Stomach (tissue), 9 donors: ENCODE results near the gene HAUS8. TPM values are rescaled to one million over a fixed set of nuclear protein-coding genes. Genes with fewer than 3 reads are reported as not detected.
A peak's percentile ranks its signal among the peaks of the same experiment; 100 is the strongest.

Experiments used
- DNase-seq, 2 donors: peaks; one replicate each; pipeline versions ENCODE4 v3.0.0 to v3.0.0-alpha.2; 2013 to 2019
- H3K27ac ChIP-seq, 5 donors: fragments of 200-600 bp in 4 of 5; sonication (generic) in 4 of 5; one replicate each; pipeline ENCODE4 v1.5.1; 2013 to 2019; ENCODE audit warnings: mild to moderate bottlenecking in 1 of 5, moderate library complexity in 1 of 5
- H3K27me3 ChIP-seq, 3 donors: fragments of 200-600 bp; sonication (generic); one replicate each; pipeline ENCODE4 v1.5.1; 2017 to 2019; ENCODE audit warnings: mixed run types in 1 of 3
- H3K36me3 ChIP-seq, 4 donors: fragments of 200-600 bp; sonication (generic); 1 replicate in 3 of 4; 2 replicates in 1 of 4; pipeline ENCODE4 v1.5.1; 2016 to 2019
- H3K4me1 ChIP-seq, 4 donors: fragments of 200-600 bp; sonication (generic); one replicate each; pipeline ENCODE4 v1.5.1; 2016 to 2019
- H3K4me3 ChIP-seq, 4 donors: fragments of 200-600 bp; sonication (generic) in 3 of 4; one replicate each; pipeline ENCODE4 v1.5.1; 2016 to 2019; ENCODE audit warnings: mild to moderate bottlenecking in 1 of 4
- H3K9me3 ChIP-seq, 4 donors: fragments of 200-600 bp; sonication (generic); one replicate each; pipeline ENCODE4 v1.5.1; 2016 to 2019
- EP300 ChIP-seq: sonication (generic); formaldehyde crosslinking; IDR thresholded peaks from one replicate; pipeline ENCODE4 v1.6.1; 2017; ENCODE audit warnings: antibody characterized with exemption
- POLR2A ChIP-seq, 4 donors: fragments of 450-650 bp; IDR thresholded peaks; one replicate each; pipeline ENCODE4 v1.6.1; 2016; ENCODE audit warnings: antibody characterized with exemption in 4 of 4, control low read depth in 2 of 4, mild to moderate bottlenecking in 1 of 4, moderate library complexity in 1 of 4
- POLR2AphosphoS5 ChIP-seq, 3 donors: sonication (generic); formaldehyde crosslinking; IDR thresholded peaks; one replicate each; pipeline ENCODE4 v1.6.1; 2016; ENCODE audit warnings: antibody characterized with exemption in 3 of 3
- WGBS, 5 donors: extraction: QIAGEN DNeasy Blood & Tissue Kit in 3 of 5; methylation state at CpG; one replicate each; pipeline versions ENCODE4 v1.1.5 to v1.1.7; 2013 to 2018; 5-methylcytosine and 5-hydroxymethylcytosine counted together
- intact Hi-C: fragments of 100-400 bp; cut with DNase I; formaldehyde crosslinking; loops from one replicate; pipeline ENCODE4 v1.15.1; 2023; ENCODE audit warnings: low total_unique reads
- polyA plus RNA-seq, 3 donors: library from polyadenylated mRNA; stranded (reverse); fragments of 200-250 nt; gene quantifications; one replicate each; pipeline ENCODE4 v1.2.3, GENCODE V29; 2013
- total RNA-seq, 5 donors: library from RNA; depleted of rRNA; stranded (reverse); fragments of >200 nt; gene quantifications; one replicate each; pipeline versions ENCODE4 v1.1.0 to v1.2.3, GENCODE V29; 2014 to 2016
- TF ChIP-seq, protein P1 (sequence below), 7 experiments: fragments of 450-650 bp in 4 of 7; fragments of 200-600 bp in 3 of 7; sonication (generic) in 3 of 7; IDR thresholded peaks; one replicate each; pipeline ENCODE4 v1.5.1; 2016 to 2019; ENCODE audit warnings: antibody characterized with exemption in 7 of 7, control low read depth in 2 of 7, mild to moderate bottlenecking in 1 of 7
- donor health status: healthy with polysubstance abuse.
- donor health status: Bipolar disorder and iron deficiency.
- donor health status: healthy.

HAUS8 gene
- total and polyA plus RNA-seq, 8 donors, result 0.45 to 27.2 (median 9.0) TPM

DNA sequence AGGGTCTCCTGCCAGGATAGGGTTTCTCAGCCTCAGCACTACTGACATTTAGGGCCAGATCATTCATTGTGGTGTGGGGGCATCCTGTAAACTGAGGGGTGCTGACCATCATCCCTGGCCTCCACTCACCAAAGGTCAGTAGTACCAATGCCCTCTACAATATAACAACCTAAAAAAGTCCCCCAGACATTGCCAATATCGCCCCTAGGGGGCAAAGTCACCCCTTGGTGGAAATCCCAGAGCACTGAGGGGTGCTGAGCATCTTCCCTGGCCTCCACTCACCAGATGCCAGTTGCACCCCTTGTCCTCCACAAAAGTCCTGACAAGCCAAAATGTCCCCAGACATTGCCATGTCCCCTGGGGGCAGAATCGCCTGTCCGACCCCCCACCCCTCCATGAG is 70.3 kb downstream of the HAUS8 start:
- no peaks in the 10 kb centered on the region for H3K4me1 ChIP-seq
- H3K36me3 ChIP-seq, result no peaks in the 10 kb centered on the region
- no peak overlapping the region for H3K27ac ChIP-seq
- H3K9me3 ChIP-seq, result peaks cover 0 to 4% (median 0%) of the 10 kb centered on the region in 4 donors
- TF ChIP-seq POLR2A (IDR thresholded peaks at IDR 0.05), result no peak
- TF ChIP-seq, protein P1, sequence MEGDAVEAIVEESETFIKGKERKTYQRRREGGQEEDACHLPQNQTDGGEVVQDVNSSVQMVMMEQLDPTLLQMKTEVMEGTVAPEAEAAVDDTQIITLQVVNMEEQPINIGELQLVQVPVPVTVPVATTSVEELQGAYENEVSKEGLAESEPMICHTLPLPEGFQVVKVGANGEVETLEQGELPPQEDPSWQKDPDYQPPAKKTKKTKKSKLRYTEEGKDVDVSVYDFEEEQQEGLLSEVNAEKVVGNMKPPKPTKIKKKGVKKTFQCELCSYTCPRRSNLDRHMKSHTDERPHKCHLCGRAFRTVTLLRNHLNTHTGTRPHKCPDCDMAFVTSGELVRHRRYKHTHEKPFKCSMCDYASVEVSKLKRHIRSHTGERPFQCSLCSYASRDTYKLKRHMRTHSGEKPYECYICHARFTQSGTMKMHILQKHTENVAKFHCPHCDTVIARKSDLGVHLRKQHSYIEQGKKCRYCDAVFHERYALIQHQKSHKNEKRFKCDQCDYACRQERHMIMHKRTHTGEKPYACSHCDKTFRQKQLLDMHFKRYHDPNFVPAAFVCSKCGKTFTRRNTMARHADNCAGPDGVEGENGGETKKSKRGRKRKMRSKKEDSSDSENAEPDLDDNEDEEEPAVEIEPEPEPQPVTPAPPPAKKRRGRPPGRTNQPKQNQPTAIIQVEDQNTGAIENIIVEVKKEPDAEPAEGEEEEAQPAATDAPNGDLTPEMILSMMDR (IDR thresholded peaks at IDR 0.05), result no peak
- no peak for TF ChIP-seq POLR2AphosphoS5 (IDR thresholded peaks at IDR 0.05)
- TF ChIP-seq EP300, result no peak
- H3K4me3 ChIP-seq, result no peak overlapping the region
- peaks cover 0 to 16% (median 0%) of the 10 kb centered on the region in 3 donors for H3K27me3 ChIP-seq
- no peak for DNase-seq
- 56 to 77% (median 65%) methylated on average over 3 of the region's 3 CpGs for WGBS, 5 donors
- intact Hi-C loops, result no loop called here

DNA sequence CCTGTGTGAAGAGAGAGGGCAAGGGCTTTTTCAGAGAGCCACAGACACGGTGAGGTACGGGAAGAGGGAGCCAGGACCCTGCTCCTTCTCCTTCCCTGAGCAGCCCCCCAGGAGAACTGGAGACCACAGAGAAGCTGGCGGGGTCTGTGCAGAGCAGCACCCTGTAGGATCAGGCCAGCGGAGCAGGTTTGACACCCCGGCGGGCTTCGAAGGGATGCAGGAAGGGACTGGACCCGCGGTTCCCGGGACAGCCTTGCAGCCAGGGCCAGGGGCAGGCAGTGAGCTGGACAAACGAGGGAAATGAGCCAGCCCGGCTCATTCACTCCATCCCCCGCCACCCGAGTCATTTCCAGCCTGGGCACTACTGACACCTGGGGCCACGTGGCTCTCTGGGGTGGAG is 70.9 kb downstream of the HAUS8 start:
- Histone ChIP-seq H3K27ac (no peak overlapping the region), H3K4me1 (no peaks in the 10 kb centered on the region), H3K27me3 (peaks cover 0 to 16% (median 0%) of the 10 kb centered on the region in 3 donors), H3K36me3 (no peaks in the 10 kb centered on the region), H3K9me3 (no peaks in the 10 kb centered on the region), H3K4me3 (no peak overlapping the region)
- WGBS, 5 donors, result 85 to 93% (median 91%) methylated on average over 15 of the region's 15 CpGs
- no peak for TF ChIP-seq POLR2AphosphoS5 (IDR thresholded peaks at IDR 0.05)
- TF ChIP-seq POLR2A (IDR thresholded peaks at IDR 0.05), result no peak
- TF ChIP-seq EP300, result no peak
- TF ChIP-seq, protein P1 (IDR thresholded peaks at IDR 0.05), result no peak
- no peak for DNase-seq
- intact Hi-C loops, result no loop called here

DNA sequence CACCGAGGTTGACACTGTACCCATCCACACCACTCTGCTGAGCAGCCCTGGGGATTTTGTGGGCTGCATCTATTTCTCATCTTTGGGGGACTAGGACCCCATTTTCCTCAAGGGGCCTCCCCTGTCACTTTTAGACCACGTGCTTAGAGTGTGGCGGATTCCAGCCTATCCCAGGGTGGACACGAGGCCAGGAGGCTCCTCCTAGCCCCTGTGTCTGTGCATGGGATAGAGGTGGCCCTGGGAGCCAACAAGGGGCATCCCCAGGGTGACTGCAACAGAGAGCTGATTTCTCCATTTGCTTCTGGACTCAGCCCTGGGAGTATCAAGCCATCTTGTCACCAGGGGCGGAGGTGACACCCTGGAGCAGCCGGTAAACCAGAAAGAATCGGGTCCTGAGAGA is 72.8 kb downstream of the HAUS8 start:
- peaks cover 0 to 16% (median 0%) of the 10 kb centered on the region in 3 donors for H3K27me3 ChIP-seq
- intact Hi-C loops, result no loop called here
- DNase-seq, result no peak
- H3K4me1 ChIP-seq, result no peaks in the 10 kb centered on the region
- H3K4me3 ChIP-seq, result no peak overlapping the region
- TF ChIP-seq POLR2AphosphoS5 (IDR thresholded peaks at IDR 0.05) (no peak), EP300 (no peak), POLR2A (IDR thresholded peaks at IDR 0.05) (no peak)
- TF ChIP-seq, protein P1 (IDR thresholded peaks at IDR 0.05), result no peak
- H3K27ac ChIP-seq, result no peak overlapping the region
- 69 to 76% (median 73%) methylated on average over 7 of the region's 7 CpGs for WGBS, 5 donors
- peaks cover 0 to 14% (median 10%) of the 10 kb centered on the region in 4 donors for H3K9me3 ChIP-seq
- H3K36me3 ChIP-seq, result no peaks in the 10 kb centered on the region

DNA sequence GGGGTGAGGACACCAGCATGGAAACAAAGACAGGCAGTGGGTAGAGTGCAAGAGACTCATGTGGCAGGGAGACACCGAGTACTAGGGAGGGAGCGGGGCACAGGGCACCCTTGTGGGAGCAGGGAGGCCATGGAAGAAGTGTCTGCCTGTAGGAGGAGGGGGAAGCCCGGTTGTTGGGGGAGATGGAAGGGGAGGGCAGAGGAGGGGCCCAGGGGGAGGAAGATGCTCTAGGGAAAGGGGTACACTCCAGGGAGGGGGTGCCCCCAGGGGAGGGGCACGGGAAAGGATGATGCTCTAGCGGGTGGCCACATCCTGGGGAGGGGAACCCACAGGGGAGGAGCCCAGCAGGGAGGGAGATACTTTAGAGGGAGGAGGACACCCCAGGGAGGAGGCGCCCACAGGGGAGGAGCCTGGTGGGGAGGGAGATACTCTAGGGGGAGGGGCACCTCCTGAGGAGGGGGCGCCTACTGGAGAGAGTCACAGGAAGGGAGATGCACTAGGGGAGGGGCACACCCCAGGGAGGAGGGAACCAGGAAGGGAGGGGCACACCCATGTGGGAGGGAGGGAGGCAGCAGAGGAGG is 73.6 kb downstream of the HAUS8 start:
- DNase-seq, result peak in 1 of 2 donors; percentile 66
- no peak overlapping the region for H3K4me3 ChIP-seq
- no peaks in the 10 kb centered on the region for H3K36me3 ChIP-seq
- WGBS, 5 donors, result 56 to 65% (median 63%) methylated on average over 7 of the region's 7 CpGs
- peaks cover 0 to 14% (median 10%) of the 10 kb centered on the region in 4 donors for H3K9me3 ChIP-seq
- intact Hi-C loops, result no loop called here
- H3K27me3 ChIP-seq, result peaks cover 0 to 16% (median 0%) of the 10 kb centered on the region in 3 donors
- no peak for TF ChIP-seq POLR2A (IDR thresholded peaks at IDR 0.05)
- TF ChIP-seq, protein P1 (IDR thresholded peaks at IDR 0.05), result no peak
- TF ChIP-seq EP300, result no peak
- no peak for TF ChIP-seq POLR2AphosphoS5 (IDR thresholded peaks at IDR 0.05)
- no peaks in the 10 kb centered on the region for H3K4me1 ChIP-seq
- H3K27ac ChIP-seq, result no peak overlapping the region

Other genes starting within 250 kb of the HAUS8 start
- 100 to 1,000 TPM in 3 of 5 donors, 10 to 100 TPM in 2; 49.9 to 566 (median 123) TPM for gene SIN3B, start 246.1 kb downstream of the HAUS8 start, total RNA-seq
- gene SIN3B, start 246.1 kb downstream of the HAUS8 start, polyA plus RNA-seq, result 10 to 100 TPM in 2 of 3 donors, 1 to 10 TPM in 1; 9.2 to 18.6 (median 14.9) TPM
- gene F2RL3, start 186.5 kb downstream of the HAUS8 start, total RNA-seq, result 1 to 10 TPM in 3 of 5 donors, under 1 TPM in 1, not detected in 1; 0.58 to 6.8 (median 2.8) TPM
- gene F2RL3, start 186.5 kb downstream of the HAUS8 start, polyA plus RNA-seq, result 1 to 10 TPM; 1.4 to 3.0 (median 1.8) TPM
- 100 to 1,000 TPM in 1 of 5 donors, 10 to 100 TPM in 3, under 1 TPM in 1; 0.43 to 221 (median 13.2) TPM for gene CPAMD8, start 48.6 kb downstream of the HAUS8 start, total RNA-seq
- gene CPAMD8, start 48.6 kb downstream of the HAUS8 start, polyA plus RNA-seq, result 1 to 10 TPM; 2.1 to 6.6 (median 2.3) TPM
- gene MYO9B, start 325 bp upstream of the HAUS8 start, total RNA-seq, result 100 to 1,000 TPM in 3 of 5 donors, 10 to 100 TPM in 2; 43.0 to 265 (median 156) TPM
- 10 to 100 TPM; 30.2 to 35.6 (median 30.6) TPM for gene MYO9B, start 325 bp upstream of the HAUS8 start, polyA plus RNA-seq
- 100 to 1,000 TPM in 1 of 5 donors, 10 to 100 TPM in 3, not detected in 1; 16.2 to 113 (median 22.1) TPM for gene USE1, start 139.9 kb upstream of the HAUS8 start, total RNA-seq
- 10 to 100 TPM; 55.3 to 68.6 (median 64.9) TPM for gene USE1, start 139.9 kb upstream of the HAUS8 start, polyA plus RNA-seq
- 10 to 100 TPM in 1 of 5 donors, 1 to 10 TPM in 4; 4.7 to 13.0 (median 8.3) TPM for gene OCEL1, start 150.8 kb upstream of the HAUS8 start, total RNA-seq
- 10 to 100 TPM; 25.9 to 43.2 (median 39.7) TPM for gene OCEL1, start 150.8 kb upstream of the HAUS8 start, polyA plus RNA-seq
- 100 to 1,000 TPM in 1 of 5 donors, 10 to 100 TPM in 4; 35.3 to 641 (median 47.3) TPM for gene NR2F6, start 170.5 kb upstream of the HAUS8 start, total RNA-seq
- 10 to 100 TPM; 34.4 to 57.9 (median 45.0) TPM for gene NR2F6, start 170.5 kb upstream of the HAUS8 start, polyA plus RNA-seq
- 1 to 10 TPM in 3 of 5 donors, not detected in 2; 3.3 to 7.7 (median 4.5) TPM for gene USHBP1, start 189.3 kb upstream of the HAUS8 start, total RNA-seq
- gene USHBP1, start 189.3 kb upstream of the HAUS8 start, polyA plus RNA-seq, result 1 to 10 TPM; 2.1 to 4.1 (median 3.5) TPM
- gene BABAM1, start 192.0 kb upstream of the HAUS8 start, total RNA-seq, result 100 to 1,000 TPM in 2 of 5 donors, 10 to 100 TPM in 3; 26.2 to 146 (median 59.7) TPM
- 10 to 100 TPM; 66.3 to 87.1 (median 79.9) TPM for gene BABAM1, start 192.0 kb upstream of the HAUS8 start, polyA plus RNA-seq
- under 1 TPM in 1 of 5 donors, not detected in 4; 0.18 TPM for gene ANKLE1, start 206.4 kb upstream of the HAUS8 start, total RNA-seq
- gene ANKLE1, start 206.4 kb upstream of the HAUS8 start, polyA plus RNA-seq, result under 1 TPM in 1 of 3 donors, not detected in 2; 0.63 TPM
- 10 to 100 TPM in 3 of 5 donors, 1 to 10 TPM in 2; 4.9 to 28.1 (median 15.2) TPM for gene ABHD8, start 228.0 kb upstream of the HAUS8 start, total RNA-seq
- gene ABHD8, start 228.0 kb upstream of the HAUS8 start, polyA plus RNA-seq, result 10 to 100 TPM in 1 of 3 donors, 1 to 10 TPM in 2; 8.0 to 12.0 (median 9.8) TPM
- 100 to 1,000 TPM in 3 of 5 donors, 10 to 100 TPM in 1, 1 to 10 TPM in 1; 6.6 to 167 (median 142) TPM for gene MRPL34, start 230.4 kb upstream of the HAUS8 start, total RNA-seq
- 100 to 1,000 TPM; 161 to 200 (median 192) TPM for gene MRPL34, start 230.4 kb upstream of the HAUS8 start, polyA plus RNA-seq
- 10 to 100 TPM in 4 of 5 donors, 1 to 10 TPM in 1; 2.2 to 56.0 (median 21.4) TPM for gene DDA1, start 234.1 kb upstream of the HAUS8 start, total RNA-seq
- gene DDA1, start 234.1 kb upstream of the HAUS8 start, polyA plus RNA-seq, result 10 to 100 TPM; 30.8 to 63.7 (median 48.1) TPM